ENCODE measurements around the gene MTHFSD. TPM values are rescaled to one million over a fixed set of nuclear protein-coding genes. Genes with fewer than 3 reads are reported as not detected.

Gene MTHFSD
- total and polyA plus RNA-seq, 2 of the 8 experiments (the other 6 are each of a cell fraction or from before 2014, with no cell fraction given): 7.1 to 9.8 TPM

DNA sequence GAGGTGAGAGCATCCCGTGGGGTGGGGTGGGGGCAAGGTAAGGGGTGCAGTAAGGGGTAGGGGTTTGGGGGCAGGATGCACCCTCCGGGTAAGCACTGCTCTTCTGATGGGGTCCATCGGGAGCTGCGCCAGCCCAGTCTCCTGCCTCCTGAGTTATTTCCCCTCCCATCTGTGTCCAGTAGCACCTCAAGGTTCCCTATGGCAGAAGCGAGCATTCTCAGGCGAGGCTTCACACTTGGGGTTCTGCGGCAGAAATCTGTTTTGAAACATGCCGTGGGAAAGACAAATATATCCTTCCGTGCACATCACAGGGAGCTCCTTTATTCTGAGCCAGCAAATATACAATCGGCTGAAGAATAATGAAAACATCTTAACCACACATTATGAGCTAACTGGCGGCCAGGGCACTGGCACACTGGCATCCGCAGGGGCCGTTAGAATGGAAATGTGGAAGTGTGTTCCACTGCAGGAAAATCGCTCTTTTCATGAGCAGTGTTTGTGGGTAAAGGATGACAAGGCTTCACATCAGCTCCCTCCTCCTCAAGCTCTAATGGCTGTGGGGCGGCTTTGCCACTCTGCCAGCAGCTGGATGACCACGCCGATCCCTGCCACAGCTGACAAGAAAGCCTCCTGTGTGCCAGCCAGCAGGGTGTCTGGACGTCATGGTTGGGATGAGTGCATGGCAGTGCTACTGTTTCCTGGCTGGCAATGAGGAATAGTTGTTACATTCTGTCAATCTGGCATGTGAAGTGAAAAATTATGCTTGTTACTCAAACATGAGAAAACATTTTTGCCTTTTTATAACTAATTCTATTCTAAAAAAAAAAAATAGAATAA lies 20.0 kb downstream of the MTHFSD start:
- no peak overlapping the region for H3K9ac ChIP-seq (replicated peaks in 1 of 4; ENCODE audit: extremely low read depth in 1 of 4, low read depth in 3 of 4, low read length in 3 of 4)
- H3K4ac ChIP-seq (replicated peaks; ENCODE audit: insufficient read length, low read depth, low read length): no peak overlapping the region
- ChIA-PET CTCF (ENCODE audit: partially characterized antibody) (interaction anchor here (0.7 to 2.3 kb wide), 3 partner anchors 14 to 519 kb away, joined by 3 to 8 read pairs (median 4); no protein-coding TSS in a partner anchor), POLR2A (ENCODE audit: partially characterized antibody) (interaction anchor here (0.6 kb wide), 1 partner anchor 1165 kb away, joined by 3 read pairs; no protein-coding TSS in a partner anchor)
- no peak overlapping the region for H2BK12ac ChIP-seq (ENCODE audit: low read depth, low read length)
- peaks cover 0 to 4% (median 2%) of the 10 kb centered on the region in 4 experiments; a peak in 3 of 8 replicates for H3K36me3 ChIP-seq (ENCODE audit: control insufficient read depth in 2 of 4, insufficient read depth in 4 of 4, low read length in 3 of 4)
- no peaks in the 10 kb centered on the region for H3K23me2 ChIP-seq (ENCODE audit: low read depth, low read length)
- H2AFZ ChIP-seq (ENCODE audit: low read length): no peak overlapping the region
- H2AK5ac ChIP-seq (ENCODE audit: low read depth, low read length): no peak overlapping the region
- no peak overlapping the region for H3K4me2 ChIP-seq (ENCODE audit: insufficient read depth in 1 of 2, low read depth in 2 of 2, low read length in 2 of 2)
- H3K79me2 ChIP-seq (ENCODE audit: control insufficient read depth in 1 of 2, insufficient read depth in 2 of 2, low read length in 2 of 2): no peaks in the 10 kb centered on the region
- no peak overlapping the region for H3K27ac ChIP-seq (ENCODE audit: low read depth, low read length)
- H3K9me3 ChIP-seq (ENCODE audit: insufficient read depth in 2 of 2, low read depth in 1 of 2, low read length in 1 of 2): no peaks in the 10 kb centered on the region
- H3K14ac ChIP-seq (ENCODE audit: insufficient read length): no peak overlapping the region
- H2BK15ac ChIP-seq (ENCODE audit: low read length): no peak overlapping the region
- peaks cover 0 to 2% of the 10 kb centered on the region in 2 experiments for H4K20me1 ChIP-seq (replicated peaks in 1 of 2; ENCODE audit: control insufficient read depth in 1 of 2, insufficient read depth in 2 of 2, low read length in 2 of 2)
- H3K4me3 ChIP-seq (ENCODE audit: extremely low read depth in 1 of 4, insufficient read depth in 2 of 4, low read depth in 3 of 4, low read length in 4 of 4): no peak overlapping the region
- H2BK20ac ChIP-seq (ENCODE audit: low read length): no peak overlapping the region
- H3K27me3 ChIP-seq (replicated peaks in 1 of 4; ENCODE audit: control insufficient read depth in 3 of 4, extremely low read depth in 1 of 4, insufficient read depth in 3 of 4, low read length in 3 of 4): no peaks in the 10 kb centered on the region
- no peak overlapping the region for H3K56ac ChIP-seq (replicated peaks; ENCODE audit: insufficient read length, low read depth, low read length)
- no peak overlapping the region for H3K23ac ChIP-seq (ENCODE audit: insufficient read length)
- DNase-seq (ENCODE audit: low read depth in 1 of 2, low spot score in 2 of 2): no peak
- H3K18ac ChIP-seq (ENCODE audit: extremely low read depth, low read length): no peak overlapping the region
- no peaks in the 10 kb centered on the region for H3K79me1 ChIP-seq (ENCODE audit: low read depth, low read length)
- H2BK120ac ChIP-seq (replicated peaks; ENCODE audit: low read depth, low read length): no peak overlapping the region
- WGBS, 2 experiments (ENCODE audit: extremely low coverage in 1 of 2, insufficient coverage in 1 of 2, insufficient read length in 1 of 2, insufficient replicate concordance in 2 of 2, low coverage in 1 of 2, low lambda C conversion rate in 2 of 2, missing lambda C conversion rate in 1 of 2): 83% methylated on average over 16 of the region's 18 CpGs; no CpG with 5 or more reads in 1 of the 2 experiments
- no peak overlapping the region for H4K5ac ChIP-seq (ENCODE audit: insufficient read length, low read depth, low read length)
- H3K4me1 ChIP-seq (replicated peaks in 1 of 4; ENCODE audit: control insufficient read depth in 3 of 4, insufficient read depth in 4 of 4, low read length in 3 of 4): no peaks in the 10 kb centered on the region
- H4K91ac ChIP-seq (replicated peaks; ENCODE audit: insufficient read length, low read length): no peak overlapping the region
- no peak overlapping the region for H2BK5ac ChIP-seq (ENCODE audit: low read depth, low read length)
- FAIRE-seq: no peak
- no peak overlapping the region for H4K8ac ChIP-seq (ENCODE audit: extremely low read depth, insufficient read depth, low read length)
- no peak for TF ChIP-seq ASH2L (IDR thresholded peaks at IDR 0.05; ENCODE audit: low read length)
- TF ChIP-seq RBBP5 (IDR thresholded peaks at IDR 0.05; ENCODE audit: borderline replicate concordance, low read depth, low read length): no peak
- no peak for TF ChIP-seq TEAD4 (IDR thresholded peaks at IDR 0.05; ENCODE audit: low read depth, low read length)
- no peak for TF ChIP-seq KDM4A (IDR thresholded peaks at IDR 0.05; ENCODE audit: low read depth, low read length, severe bottlenecking)
- no peak for TF ChIP-seq YY1 (IDR thresholded peaks at IDR 0.05; ENCODE audit: low read depth, low read length)
- no peak for TF ChIP-seq CBX8 (IDR thresholded peaks at IDR 0.05; ENCODE audit: borderline replicate concordance, low read depth, low read length)
- TF ChIP-seq TAF1 (IDR thresholded peaks at IDR 0.05; ENCODE audit: low read depth, low read length): no peak
- TF ChIP-seq EGR1 (IDR thresholded peaks at IDR 0.05; ENCODE audit: borderline replicate concordance, low read depth, low read length): no peak
- TF ChIP-seq TAF7 (optimal IDR thresholded peaks at IDR 0.05; ENCODE audit: borderline replicate concordance, low read depth, low read length): no peak
- TF ChIP-seq CEBPB (IDR thresholded peaks at IDR 0.05; ENCODE audit: low read depth, low read length): no peak
- TF ChIP-seq JUND (IDR thresholded peaks at IDR 0.05; ENCODE audit: low read length): no peak
- no peak for TF ChIP-seq SRF (IDR thresholded peaks at IDR 0.05; ENCODE audit: low read depth, low read length)
- no peak for TF ChIP-seq EP300 (IDR thresholded peaks at IDR 0.05; ENCODE audit: borderline replicate concordance in 1 of 2, low read depth in 2 of 2, low read length in 2 of 2)
- TF ChIP-seq CREB1 (IDR thresholded peaks at IDR 0.05): no peak

All from H1 (cell line).